Measurements from ENCODE around the gene PEMT. TPM values are rescaled to one million over a fixed set of nuclear protein-coding genes. Genes with fewer than 3 reads are reported as not detected.

Gene PEMT
- polyA plus RNA-seq, 1 donor, result 25.7 TPM

- no peaks in the 10 kb centered on the region for H3K36me3 ChIP-seq (ENCODE audit: control insufficient read depth, insufficient read depth, low read length)
- no peaks in the 10 kb centered on the region for H3K27me3 ChIP-seq (ENCODE audit: control insufficient read depth, insufficient read depth, low read length)
- H3K9me3 ChIP-seq (ENCODE audit: control insufficient read depth, low read depth, low read length), result peaks cover 2% of the 10 kb centered on the region
- WGBS (ENCODE audit: insufficient coverage, low lambda C conversion rate), result no CpG with 5 or more reads among the region's 10 CpGs
- DNase-seq, result no peak
- no peak overlapping the region for H3K27ac ChIP-seq (ENCODE audit: low read length)
- H3K4me3 ChIP-seq (ENCODE audit: low read length), result no peak overlapping the region
- H3K4me1 ChIP-seq (ENCODE audit: control insufficient read depth, insufficient read depth, low read length), result peaks cover 17% of the 10 kb centered on the region
These were observed 3.7 kb downstream of the PEMT start for GRCh38 chr17:17587614-17588337.

- no peak overlapping the region for H3K4me3 ChIP-seq (ENCODE audit: low read length)
- H3K9me3 ChIP-seq (ENCODE audit: control insufficient read depth, low read depth, low read length), result peaks cover 3% of the 10 kb centered on the region
- no peak for DNase-seq
- H3K4me1 ChIP-seq (ENCODE audit: control insufficient read depth, insufficient read depth, low read length), result peaks cover 28% of the 10 kb centered on the region
- H3K27ac ChIP-seq (ENCODE audit: low read length), result no peak overlapping the region
- WGBS (ENCODE audit: insufficient coverage, low lambda C conversion rate), result 100% methylated on average over 1 of the region's 6 CpGs
- no peaks in the 10 kb centered on the region for H3K36me3 ChIP-seq (ENCODE audit: control insufficient read depth, insufficient read depth, low read length)
- H3K27me3 ChIP-seq (ENCODE audit: control insufficient read depth, insufficient read depth, low read length), result no peaks in the 10 kb centered on the region
These were observed 9.1 kb downstream of the PEMT start for GRCh38 chr17:17582372-17582771.

GRCh38 chr17:17581509-17581908 is 10.0 kb downstream of the PEMT start:
- WGBS (ENCODE audit: insufficient coverage, low lambda C conversion rate), result no CpG with 5 or more reads among the region's 6 CpGs
- peaks cover 28% of the 10 kb centered on the region for H3K4me1 ChIP-seq (ENCODE audit: control insufficient read depth, insufficient read depth, low read length)
- DNase-seq, result no peak
- H3K36me3 ChIP-seq (ENCODE audit: control insufficient read depth, insufficient read depth, low read length), result peaks cover under 1% of the 10 kb centered on the region
- peak overlapping the region; percentile 85 for H3K27ac ChIP-seq (ENCODE audit: low read length)
- H3K4me3 ChIP-seq (ENCODE audit: low read length), result no peak overlapping the region
- H3K27me3 ChIP-seq (ENCODE audit: control insufficient read depth, insufficient read depth, low read length), result no peaks in the 10 kb centered on the region
- peaks cover 3% of the 10 kb centered on the region for H3K9me3 ChIP-seq (ENCODE audit: control insufficient read depth, low read depth, low read length)

GRCh38 chr17:17580662-17581470 is 10.6 kb downstream of the PEMT start:
- H3K36me3 ChIP-seq (ENCODE audit: control insufficient read depth, insufficient read depth, low read length), result peaks cover 3% of the 10 kb centered on the region
- H3K9me3 ChIP-seq (ENCODE audit: control insufficient read depth, low read depth, low read length), result peaks cover 3% of the 10 kb centered on the region
- DNase-seq, result peak; percentile 83 to 92
- WGBS (ENCODE audit: insufficient coverage, low lambda C conversion rate), result no CpG with 5 or more reads among the region's 8 CpGs
- H3K4me1 ChIP-seq (ENCODE audit: control insufficient read depth, insufficient read depth, low read length), result peaks cover 34% of the 10 kb centered on the region
- no peaks in the 10 kb centered on the region for H3K27me3 ChIP-seq (ENCODE audit: control insufficient read depth, insufficient read depth, low read length)
- H3K27ac ChIP-seq (ENCODE audit: low read length), result peak overlapping the region; percentile 85
- no peak overlapping the region for H3K4me3 ChIP-seq (ENCODE audit: low read length)

DNA sequence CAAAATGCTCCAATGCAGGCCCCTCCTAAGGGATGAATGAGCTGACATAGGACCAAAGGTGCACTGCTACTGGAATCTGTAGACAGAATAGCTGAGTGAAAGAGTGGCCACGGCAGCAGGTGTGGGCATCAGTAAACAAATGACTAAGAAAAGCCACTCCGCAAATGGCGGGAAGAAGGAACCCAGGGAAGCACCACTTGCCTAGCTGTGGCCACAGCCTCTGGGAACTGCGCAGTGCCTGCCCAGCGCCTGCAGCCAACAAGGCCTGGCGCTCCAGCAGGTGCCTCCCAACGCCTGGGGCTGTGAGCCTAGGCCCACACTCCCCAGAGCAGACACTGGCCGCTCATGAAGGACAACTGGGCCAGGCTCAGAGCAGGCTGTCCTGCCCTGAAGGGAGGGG is 11.8 kb downstream of the PEMT start:
- WGBS (ENCODE audit: insufficient coverage, low lambda C conversion rate), result 40% methylated on average over 1 of the region's 8 CpGs
- H3K9me3 ChIP-seq (ENCODE audit: control insufficient read depth, low read depth, low read length), result peaks cover 3% of the 10 kb centered on the region
- H3K4me1 ChIP-seq (ENCODE audit: control insufficient read depth, insufficient read depth, low read length), result peaks cover 46% of the 10 kb centered on the region
- DNase-seq, result no peak
- H3K4me3 ChIP-seq (ENCODE audit: low read length), result no peak overlapping the region
- H3K27ac ChIP-seq (ENCODE audit: low read length), result no peak overlapping the region
- H3K27me3 ChIP-seq (ENCODE audit: control insufficient read depth, insufficient read depth, low read length), result no peaks in the 10 kb centered on the region
- H3K36me3 ChIP-seq (ENCODE audit: control insufficient read depth, insufficient read depth, low read length), result peaks cover 3% of the 10 kb centered on the region

DNA sequence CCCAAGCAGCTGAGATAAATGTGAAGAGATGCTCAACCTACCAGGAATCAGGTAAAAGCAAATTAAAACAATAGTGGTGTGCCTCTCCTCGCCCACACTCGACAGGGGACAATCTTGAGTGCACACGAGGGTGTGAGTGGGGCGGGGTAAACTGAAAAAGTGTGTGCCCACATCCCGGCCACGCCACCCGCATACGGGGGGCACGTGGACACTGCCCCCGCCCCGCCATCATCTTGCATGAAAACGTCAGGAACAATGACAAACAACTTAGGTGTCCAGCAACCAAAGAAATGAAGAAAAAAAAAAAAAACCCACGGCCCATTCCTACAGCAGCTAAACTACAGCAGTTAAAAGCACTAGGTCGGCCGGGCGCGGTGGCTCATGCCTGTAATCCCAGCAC is 14.1 kb downstream of the PEMT start:
- Histone ChIP-seq H3K4me1 (ENCODE audit: control insufficient read depth, insufficient read depth, low read length) (peaks cover 45% of the 10 kb centered on the region), H3K27me3 (ENCODE audit: control insufficient read depth, insufficient read depth, low read length) (no peaks in the 10 kb centered on the region), H3K9me3 (ENCODE audit: control insufficient read depth, low read depth, low read length) (peaks cover 3% of the 10 kb centered on the region), H3K27ac (ENCODE audit: low read length) (no peak overlapping the region), H3K36me3 (ENCODE audit: control insufficient read depth, insufficient read depth, low read length) (peaks cover 3% of the 10 kb centered on the region), H3K4me3 (ENCODE audit: low read length) (no peak overlapping the region)
- DNase-seq, result no peak
- 93% methylated on average over 6 of the region's 17 CpGs for WGBS (ENCODE audit: insufficient coverage, low lambda C conversion rate)

DNA sequence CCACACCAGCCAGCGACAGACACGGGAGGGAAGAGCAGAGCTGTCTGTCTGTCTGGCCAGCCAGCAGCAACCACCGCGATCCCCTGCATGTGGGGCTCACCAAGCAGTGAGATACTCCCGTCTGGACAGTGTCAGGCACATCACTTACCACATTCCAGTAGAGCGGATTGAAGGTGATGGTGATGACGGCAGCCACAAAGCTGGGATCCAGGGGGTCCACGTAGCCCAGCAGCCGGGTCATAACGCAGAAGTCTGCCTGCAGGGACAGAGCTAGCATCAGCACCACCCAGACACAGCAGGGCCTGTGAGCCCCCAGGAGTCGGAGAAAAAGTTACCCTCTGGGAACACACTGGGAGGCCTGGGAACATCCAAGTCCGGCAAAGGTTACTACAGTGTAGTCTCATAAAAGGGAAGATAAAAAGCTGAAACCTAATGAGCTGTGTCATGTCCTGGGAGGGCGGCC is 14.7 kb downstream of the PEMT start:
- WGBS (ENCODE audit: insufficient coverage, low lambda C conversion rate), result no CpG with 5 or more reads among the region's 13 CpGs
- H3K27ac ChIP-seq (ENCODE audit: low read length), result no peak overlapping the region
- peaks cover 44% of the 10 kb centered on the region for H3K4me1 ChIP-seq (ENCODE audit: control insufficient read depth, insufficient read depth, low read length)
- no peak overlapping the region for H3K4me3 ChIP-seq (ENCODE audit: low read length)
- peaks cover 3% of the 10 kb centered on the region for H3K36me3 ChIP-seq (ENCODE audit: control insufficient read depth, insufficient read depth, low read length)
- H3K9me3 ChIP-seq (ENCODE audit: control insufficient read depth, low read depth, low read length), result peaks cover 3% of the 10 kb centered on the region
- H3K27me3 ChIP-seq (ENCODE audit: control insufficient read depth, insufficient read depth, low read length), result no peaks in the 10 kb centered on the region
- no peak for DNase-seq

GRCh38 chr17:17575360-17576251 is 15.9 kb downstream of the PEMT start:
- Histone ChIP-seq H3K27ac (ENCODE audit: low read length) (peak overlapping the region; percentile 61), H3K4me3 (ENCODE audit: low read length) (no peak overlapping the region)
- WGBS (ENCODE audit: insufficient coverage, low lambda C conversion rate), result no CpG with 5 or more reads among the region's 16 CpGs

GRCh38 chr17:17573912-17574311 is 17.6 kb downstream of the PEMT start:
- H3K27ac ChIP-seq (ENCODE audit: low read length), result no peak overlapping the region
- no peaks in the 10 kb centered on the region for H3K27me3 ChIP-seq (ENCODE audit: control insufficient read depth, insufficient read depth, low read length)
- no CpG with 5 or more reads among the region's 7 CpGs for WGBS (ENCODE audit: insufficient coverage, low lambda C conversion rate)
- no peak for DNase-seq
- H3K9me3 ChIP-seq (ENCODE audit: control insufficient read depth, low read depth, low read length), result no peaks in the 10 kb centered on the region
- peaks cover 52% of the 10 kb centered on the region for H3K4me1 ChIP-seq (ENCODE audit: control insufficient read depth, insufficient read depth, low read length)
- H3K36me3 ChIP-seq (ENCODE audit: control insufficient read depth, insufficient read depth, low read length), result peaks cover 3% of the 10 kb centered on the region
- no peak overlapping the region for H3K4me3 ChIP-seq (ENCODE audit: low read length)

More at GRCh38 chr17:17575360-17576251, 15.9 kb downstream of the PEMT start:
- H3K9me3 ChIP-seq (ENCODE audit: control insufficient read depth, low read depth, low read length), result peaks cover 3% of the 10 kb centered on the region
- DNase-seq, result peak; percentile 54 to 75
- peaks cover 3% of the 10 kb centered on the region for H3K36me3 ChIP-seq (ENCODE audit: control insufficient read depth, insufficient read depth, low read length)
- H3K4me1 ChIP-seq (ENCODE audit: control insufficient read depth, insufficient read depth, low read length), result peaks cover 45% of the 10 kb centered on the region
- H3K27me3 ChIP-seq (ENCODE audit: control insufficient read depth, insufficient read depth, low read length), result no peaks in the 10 kb centered on the region
